ENCODE measurements around the gene CFAP298.

DNA sequence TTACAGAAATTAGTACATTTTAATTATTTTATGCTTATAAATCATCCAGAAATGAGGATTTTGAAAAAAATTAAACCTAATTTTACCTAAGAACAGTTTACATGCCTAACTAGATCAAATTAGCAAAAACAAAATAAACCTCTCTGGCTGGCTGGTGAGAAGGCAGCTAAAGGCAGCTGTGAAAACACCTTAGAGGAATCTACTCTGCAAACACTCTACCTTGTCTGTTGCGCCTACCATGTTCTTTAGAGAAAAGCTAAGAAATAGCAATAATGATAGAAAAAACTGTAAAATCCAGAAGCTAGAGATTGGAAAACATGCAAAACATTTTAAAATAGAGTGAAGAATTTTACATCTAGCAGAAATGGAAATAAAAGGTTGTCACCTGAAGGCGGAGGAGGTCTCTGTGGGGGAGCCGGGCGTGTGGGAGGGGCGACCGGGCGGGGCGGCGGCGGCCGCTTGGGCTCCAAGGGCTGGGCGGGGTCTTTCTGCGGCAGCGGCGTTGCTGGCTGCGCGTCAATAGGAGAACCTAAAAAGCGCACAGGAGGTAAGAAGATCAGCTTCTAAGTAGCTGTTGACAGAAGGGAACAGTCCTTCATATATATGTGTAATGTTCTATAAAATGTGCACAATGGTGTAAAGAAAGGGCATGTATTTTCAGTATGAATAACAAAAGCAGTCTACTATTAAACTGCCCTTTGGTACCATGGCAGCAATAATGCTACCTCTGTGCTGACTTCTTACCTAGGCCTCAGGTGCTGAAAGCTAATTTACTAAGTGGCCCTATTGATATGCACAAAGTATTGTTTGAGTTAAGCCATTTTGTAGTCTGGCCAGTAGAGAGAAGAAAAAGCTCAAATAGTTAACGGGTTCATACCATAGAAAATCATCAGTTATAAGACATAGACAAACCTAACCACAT, 33.3 kb upstream of the CFAP298 start:
- TF ChIP-seq, protein P1, sequence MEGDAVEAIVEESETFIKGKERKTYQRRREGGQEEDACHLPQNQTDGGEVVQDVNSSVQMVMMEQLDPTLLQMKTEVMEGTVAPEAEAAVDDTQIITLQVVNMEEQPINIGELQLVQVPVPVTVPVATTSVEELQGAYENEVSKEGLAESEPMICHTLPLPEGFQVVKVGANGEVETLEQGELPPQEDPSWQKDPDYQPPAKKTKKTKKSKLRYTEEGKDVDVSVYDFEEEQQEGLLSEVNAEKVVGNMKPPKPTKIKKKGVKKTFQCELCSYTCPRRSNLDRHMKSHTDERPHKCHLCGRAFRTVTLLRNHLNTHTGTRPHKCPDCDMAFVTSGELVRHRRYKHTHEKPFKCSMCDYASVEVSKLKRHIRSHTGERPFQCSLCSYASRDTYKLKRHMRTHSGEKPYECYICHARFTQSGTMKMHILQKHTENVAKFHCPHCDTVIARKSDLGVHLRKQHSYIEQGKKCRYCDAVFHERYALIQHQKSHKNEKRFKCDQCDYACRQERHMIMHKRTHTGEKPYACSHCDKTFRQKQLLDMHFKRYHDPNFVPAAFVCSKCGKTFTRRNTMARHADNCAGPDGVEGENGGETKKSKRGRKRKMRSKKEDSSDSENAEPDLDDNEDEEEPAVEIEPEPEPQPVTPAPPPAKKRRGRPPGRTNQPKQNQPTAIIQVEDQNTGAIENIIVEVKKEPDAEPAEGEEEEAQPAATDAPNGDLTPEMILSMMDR (IDR thresholded peaks at IDR 0.05; ENCODE audit: extremely low read depth in 1 of 2, insufficient read depth in 1 of 2, low read depth in 1 of 2, low read length in 2 of 2): no peak
- no peak for TF ChIP-seq POLR2A (IDR thresholded peaks at IDR 0.05; ENCODE audit: low read depth, low read length)
- no peak for TF ChIP-seq JUN (IDR thresholded peaks at IDR 0.05; ENCODE audit: borderline replicate concordance, insufficient read depth, insufficient read length, low read depth)
- no peak for TF ChIP-seq EZH2 (IDR thresholded peaks at IDR 0.05; ENCODE audit: borderline replicate concordance, low read depth, low read length, severe bottlenecking)
- TF ChIP-seq MYC (IDR thresholded peaks at IDR 0.05; ENCODE audit: low read depth, low read length): no peak
- TF ChIP-seq POLR2AphosphoS5 (IDR thresholded peaks at IDR 0.05; ENCODE audit: insufficient read depth, low read depth, low read length): no peak

Measured in endothelial cell of umbilical vein (primary cell).